ENCODE results near the gene DLG4. TPM values are rescaled to one million over a fixed set of nuclear protein-coding genes. Genes with fewer than 3 reads are reported as not detected.
"Not testable (repeated sequence)": the region's sequence is repeated elsewhere in the genome, so short reads cannot be mapped to it uniquely, and the experiment has no call there.

DLG4 gene
- total RNA-seq, 2 donors from 2014 or later: 35.1 to 68.5 TPM

- no peak overlapping the region for H3K4me3 Mint-ChIP-seq
- peaks cover 25% of the 10 kb centered on the region for H3K4me1 Mint-ChIP-seq
- no peaks in the 10 kb centered on the region for H3K27me3 Mint-ChIP-seq (ENCODE audit: insufficient read depth)
- Histone ChIP-seq H3K4me1 (ENCODE audit: control insufficient read depth, insufficient read depth, low read length) (no peaks in the 10 kb centered on the region), H3K9me3 (ENCODE audit: control insufficient read depth, low read length) (no peaks in the 10 kb centered on the region), H3K27ac (ENCODE audit: low read depth, low read length) (no peak overlapping the region), H3K27me3 (ENCODE audit: control insufficient read depth, insufficient read depth, low read length, poor library complexity, severe bottlenecking) (no peaks in the 10 kb centered on the region), H3K9ac (ENCODE audit: extremely low read depth, low read length, poor library complexity, severe bottlenecking) (no peak overlapping the region), H3K4me3 (ENCODE audit: low read length) (peak overlapping the region; percentile 94), H3K36me3 (ENCODE audit: control insufficient read depth, insufficient read depth, low read length) (peaks cover 29% of the 10 kb centered on the region)
- peak overlapping the region; percentile 81 for H3K27ac Mint-ChIP-seq
- H3K36me3 Mint-ChIP-seq (ENCODE audit: low read depth): peaks cover 25% of the 10 kb centered on the region
- no peak for TF ChIP-seq CTCF (conservative IDR thresholded peaks at IDR 0.05)
- no peak for DNase-seq
- 90 to 98% methylated on average over 2 to 4 of the region's 4 CpGs for WGBS, 2 experiments (ENCODE audit: insufficient coverage in 1 of 2, insufficient read length in 1 of 2)
- no peaks in the 10 kb centered on the region for H3K9me3 Mint-ChIP-seq
Measured at GRCh38 chr17:7248796-7249195, 29.2 kb upstream of the DLG4 start.

GRCh38 chr17:7246779-7247178, 27.1 kb upstream of the DLG4 start:
- Histone ChIP-seq H3K4me1 (ENCODE audit: control insufficient read depth, insufficient read depth, low read length) (no peaks in the 10 kb centered on the region), H3K4me3 (ENCODE audit: low read length) (no peak overlapping the region), H3K27ac (ENCODE audit: low read depth, low read length) (no peak overlapping the region), H3K9ac (ENCODE audit: extremely low read depth, low read length, poor library complexity, severe bottlenecking) (no peak overlapping the region), H3K36me3 (ENCODE audit: control insufficient read depth, insufficient read depth, low read length) (peaks cover 28% of the 10 kb centered on the region), H3K27me3 (ENCODE audit: control insufficient read depth, insufficient read depth, low read length, poor library complexity, severe bottlenecking) (no peaks in the 10 kb centered on the region), H3K9me3 (ENCODE audit: control insufficient read depth, low read length) (no peaks in the 10 kb centered on the region)
- TF ChIP-seq CTCF (conservative IDR thresholded peaks at IDR 0.05): no peak
- H3K27me3 Mint-ChIP-seq (ENCODE audit: insufficient read depth): no peaks in the 10 kb centered on the region
- H3K4me3 Mint-ChIP-seq: no peak overlapping the region
- 93 to 100% methylated on average over 1 to 5 of the region's 5 CpGs for WGBS, 2 experiments (ENCODE audit: insufficient coverage in 1 of 2, insufficient read length in 1 of 2)
- no peaks in the 10 kb centered on the region for H3K9me3 Mint-ChIP-seq
- no peak for DNase-seq
- peaks cover 22% of the 10 kb centered on the region for H3K4me1 Mint-ChIP-seq
- H3K27ac Mint-ChIP-seq: peak overlapping the region; percentile 68
- H3K36me3 Mint-ChIP-seq (ENCODE audit: low read depth): peaks cover 26% of the 10 kb centered on the region

- peaks cover 34% of the 10 kb centered on the region for H3K36me3 ChIP-seq (ENCODE audit: control insufficient read depth, insufficient read depth, low read length)
- H3K27me3 Mint-ChIP-seq (ENCODE audit: insufficient read depth); H3K9me3 ChIP-seq (ENCODE audit: control insufficient read depth, low read length); H3K27me3 ChIP-seq (ENCODE audit: control insufficient read depth, insufficient read depth, low read length, poor library complexity, severe bottlenecking); H3K4me3 ChIP-seq (ENCODE audit: low read length); H3K4me1 ChIP-seq (ENCODE audit: control insufficient read depth, insufficient read depth, low read length); H3K9ac ChIP-seq (ENCODE audit: extremely low read depth, low read length, poor library complexity, severe bottlenecking); H3K27ac Mint-ChIP-seq; H3K27ac ChIP-seq (ENCODE audit: low read depth, low read length); H3K9me3 Mint-ChIP-seq: not testable (repeated sequence)
- DNase-seq: peak; percentile 52
- Mint-ChIP-seq H3K4me3 (peak overlapping the region; percentile 100), H3K36me3 (ENCODE audit: low read depth) (peaks cover 36% of the 10 kb centered on the region), H3K4me1 (peaks cover 22% of the 10 kb centered on the region)
- WGBS, 2 experiments (ENCODE audit: insufficient coverage in 1 of 2, insufficient read length in 1 of 2): 92 to 95% methylated on average over 2 to 10 of the region's 10 CpGs
Measured at GRCh38 chr17:7243838-7244237, 24.2 kb upstream of the DLG4 start.

GRCh38 chr17:7243453-7243729, 23.8 kb upstream of the DLG4 start:
- TF ChIP-seq CTCF (conservative IDR thresholded peaks at IDR 0.05): no peak
- H3K36me3 Mint-ChIP-seq (ENCODE audit: low read depth): peaks cover 34% of the 10 kb centered on the region

More at GRCh38 chr17:7243453-7243729, 23.8 kb upstream of the DLG4 start:
- Histone ChIP-seq H3K27ac (ENCODE audit: low read depth, low read length) (peak overlapping the region; percentile 35), H3K4me1 (ENCODE audit: control insufficient read depth, insufficient read depth, low read length) (no peaks in the 10 kb centered on the region), H3K9me3 (ENCODE audit: control insufficient read depth, low read length) (no peaks in the 10 kb centered on the region), H3K36me3 (ENCODE audit: control insufficient read depth, insufficient read depth, low read length) (peaks cover 34% of the 10 kb centered on the region), H3K4me3 (ENCODE audit: low read length) (peak overlapping the region; percentile 89), H3K27me3 (ENCODE audit: control insufficient read depth, insufficient read depth, low read length, poor library complexity, severe bottlenecking) (no peaks in the 10 kb centered on the region), H3K9ac (ENCODE audit: extremely low read depth, low read length, poor library complexity, severe bottlenecking) (peak overlapping the region; percentile 41)
- Mint-ChIP-seq H3K4me1 (peaks cover 20% of the 10 kb centered on the region), H3K9me3 (no peaks in the 10 kb centered on the region), H3K27ac (peak overlapping the region; percentile 88), H3K4me3 (peak overlapping the region; percentile 100), H3K27me3 (ENCODE audit: insufficient read depth) (no peaks in the 10 kb centered on the region)
- no peak for DNase-seq
- 58% methylated on average over 2 of the region's 2 CpGs; no CpG with 5 or more reads in 1 of the 2 experiments for WGBS, 2 experiments (ENCODE audit: insufficient coverage in 1 of 2, insufficient read length in 1 of 2)

Measured in endodermal cell (in vitro differentiated cells).